ENCODE results near the gene BTBD18. TPM values are rescaled to one million over a fixed set of nuclear protein-coding genes. Genes with fewer than 3 reads are reported as not detected.

The BTBD18 gene
- total and polyA plus RNA-seq, 2 of the 13 experiments (the other 11 are each of a cell fraction or from before 2014, with no cell fraction given) = not detected

DNA sequence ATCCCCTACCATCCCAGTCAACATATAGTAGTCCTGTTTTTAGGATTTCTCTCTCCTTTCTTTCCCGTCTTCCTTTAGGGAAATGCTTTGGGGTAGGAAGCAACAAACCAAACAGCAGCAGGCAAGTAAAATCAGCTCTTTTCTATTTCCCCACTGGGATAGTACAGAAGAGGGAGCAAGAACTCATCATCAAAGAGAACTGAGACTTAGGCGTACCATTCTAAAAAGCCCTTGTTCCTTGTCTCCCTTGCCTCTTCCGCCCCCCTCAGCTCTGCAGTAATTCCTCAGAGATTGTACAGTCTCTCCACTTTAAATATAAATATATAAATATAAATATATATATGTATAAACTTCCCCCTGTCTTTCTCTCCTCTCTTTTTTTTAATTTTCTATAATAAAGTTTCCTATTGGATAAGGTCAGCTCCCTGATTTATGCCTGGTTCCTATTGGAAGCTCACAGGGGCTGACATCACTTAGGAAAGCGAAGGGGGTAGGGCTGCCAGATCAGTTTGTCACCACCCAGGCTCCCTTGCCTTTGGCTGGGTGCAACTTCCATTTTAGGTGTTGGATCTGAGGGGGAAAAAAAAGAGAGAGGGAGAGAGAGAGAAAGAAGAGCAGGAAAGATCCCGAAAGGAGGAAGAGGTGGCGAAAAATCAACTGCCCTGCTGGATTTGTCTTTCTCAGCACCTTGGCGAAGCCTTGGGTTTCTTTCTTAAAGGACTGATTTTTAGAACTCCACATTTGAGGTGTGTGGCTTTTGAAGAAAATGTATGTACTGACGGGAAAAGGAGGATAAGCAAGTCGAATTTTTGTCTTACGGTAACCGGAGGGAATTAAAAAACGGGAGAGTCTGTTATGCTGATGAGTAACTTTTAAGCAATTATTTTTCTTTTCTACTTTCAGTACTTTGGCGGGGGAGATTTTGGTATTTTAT is 9.9 kb upstream of the BTBD18 start, which contains the start of gene CTNND1 (continued):
- peak; percentile 42; the same call in 1 of the 2 replicates for TF ChIP-seq ELF4 (CRISPR knock-in tag; IDR thresholded peaks at IDR 0.05; ENCODE audit: borderline replicate concordance)
- no peak for TF ChIP-seq ATRX (CRISPR knock-in tag; IDR thresholded peaks at IDR 0.05; ENCODE audit: borderline replicate concordance)
- 0 out of 2 replicates have a peak, but pooled peaks have one; percentile 44 for TF ChIP-seq NR2C2 (CRISPR knock-in tag; IDR thresholded peaks at IDR 0.05; ENCODE audit: borderline replicate concordance)
- TF ChIP-seq SOX5 (CRISPR knock-in tag; IDR thresholded peaks at IDR 0.05; ENCODE audit: borderline replicate concordance) = peak; percentile 63; the same call in 1 of the 2 replicates
- 0 out of 2 replicates have a peak, but pooled peaks have one; percentile 40 for TF ChIP-seq FOXA3 (CRISPR knock-in tag; IDR thresholded peaks at IDR 0.05)
- peak; percentile 28; the same call in 1 of the 2 replicates for TF ChIP-seq MIER3 (CRISPR knock-in tag; IDR thresholded peaks at IDR 0.05; ENCODE audit: borderline replicate concordance)
- TF ChIP-seq NFYB (CRISPR knock-in tag; IDR thresholded peaks at IDR 0.05) = peak; percentile 90
- TF ChIP-seq, protein P1, sequence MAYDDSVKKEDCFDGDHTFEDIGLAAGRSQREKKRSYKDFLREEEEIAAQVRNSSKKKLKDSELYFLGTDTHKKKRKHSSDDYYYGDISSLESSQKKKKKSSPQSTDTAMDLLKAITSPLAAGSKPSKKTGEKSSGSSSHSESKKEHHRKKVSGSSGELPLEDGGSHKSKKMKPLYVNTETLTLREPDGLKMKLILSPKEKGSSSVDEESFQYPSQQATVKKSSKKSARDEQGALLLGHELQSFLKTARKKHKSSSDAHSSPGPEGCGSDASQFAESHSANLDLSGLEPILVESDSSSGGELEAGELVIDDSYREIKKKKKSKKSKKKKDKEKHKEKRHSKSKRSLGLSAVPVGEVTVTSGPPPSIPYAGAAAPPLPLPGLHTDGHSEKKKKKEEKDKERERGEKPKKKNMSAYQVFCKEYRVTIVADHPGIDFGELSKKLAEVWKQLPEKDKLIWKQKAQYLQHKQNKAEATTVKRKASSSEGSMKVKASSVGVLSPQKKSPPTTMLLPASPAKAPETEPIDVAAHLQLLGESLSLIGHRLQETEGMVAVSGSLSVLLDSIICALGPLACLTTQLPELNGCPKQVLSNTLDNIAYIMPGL (CRISPR knock-in tag; IDR thresholded peaks at IDR 0.05; ENCODE audit: borderline replicate concordance in 1 of 2, low read depth in 1 of 2) = peak; percentile 53 to 58; a peak in 3 of 4 replicates
- peak; percentile 43 for TF ChIP-seq PHF8 (CRISPR knock-in tag; IDR thresholded peaks at IDR 0.05)
- TF ChIP-seq ATF4 (CRISPR knock-in tag; IDR thresholded peaks at IDR 0.05) = peak in 1 of 2 experiments; percentile 44; a peak in 1 of 4 replicates
- 0 out of 2 replicates have a peak, but pooled peaks have one; percentile 9 for TF ChIP-seq HNF4G (IDR thresholded peaks at IDR 0.05; ENCODE audit: borderline replicate concordance, low read depth, low read length)
- no peak for TF ChIP-seq HNF4G (CRISPR knock-in tag; IDR thresholded peaks at IDR 0.05; ENCODE audit: borderline replicate concordance, low read depth)
- TF ChIP-seq ARHGAP35 (CRISPR knock-in tag; IDR thresholded peaks at IDR 0.05; ENCODE audit: borderline replicate concordance) = no peak
- TF ChIP-seq, protein P2, sequence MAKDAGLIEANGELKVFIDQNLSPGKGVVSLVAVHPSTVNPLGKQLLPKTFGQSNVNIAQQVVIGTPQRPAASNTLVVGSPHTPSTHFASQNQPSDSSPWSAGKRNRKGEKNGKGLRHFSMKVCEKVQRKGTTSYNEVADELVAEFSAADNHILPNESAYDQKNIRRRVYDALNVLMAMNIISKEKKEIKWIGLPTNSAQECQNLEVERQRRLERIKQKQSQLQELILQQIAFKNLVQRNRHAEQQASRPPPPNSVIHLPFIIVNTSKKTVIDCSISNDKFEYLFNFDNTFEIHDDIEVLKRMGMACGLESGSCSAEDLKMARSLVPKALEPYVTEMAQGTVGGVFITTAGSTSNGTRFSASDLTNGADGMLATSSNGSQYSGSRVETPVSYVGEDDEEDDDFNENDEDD (CRISPR knock-in tag; IDR thresholded peaks at IDR 0.05; ENCODE audit: borderline replicate concordance) = peak; percentile 48; the same call in 1 of the 2 replicates
- TF ChIP-seq ZNF577 (CRISPR knock-in tag; IDR thresholded peaks at IDR 0.05; ENCODE audit: borderline replicate concordance, low read depth) = no peak
- TF ChIP-seq, protein P3, sequence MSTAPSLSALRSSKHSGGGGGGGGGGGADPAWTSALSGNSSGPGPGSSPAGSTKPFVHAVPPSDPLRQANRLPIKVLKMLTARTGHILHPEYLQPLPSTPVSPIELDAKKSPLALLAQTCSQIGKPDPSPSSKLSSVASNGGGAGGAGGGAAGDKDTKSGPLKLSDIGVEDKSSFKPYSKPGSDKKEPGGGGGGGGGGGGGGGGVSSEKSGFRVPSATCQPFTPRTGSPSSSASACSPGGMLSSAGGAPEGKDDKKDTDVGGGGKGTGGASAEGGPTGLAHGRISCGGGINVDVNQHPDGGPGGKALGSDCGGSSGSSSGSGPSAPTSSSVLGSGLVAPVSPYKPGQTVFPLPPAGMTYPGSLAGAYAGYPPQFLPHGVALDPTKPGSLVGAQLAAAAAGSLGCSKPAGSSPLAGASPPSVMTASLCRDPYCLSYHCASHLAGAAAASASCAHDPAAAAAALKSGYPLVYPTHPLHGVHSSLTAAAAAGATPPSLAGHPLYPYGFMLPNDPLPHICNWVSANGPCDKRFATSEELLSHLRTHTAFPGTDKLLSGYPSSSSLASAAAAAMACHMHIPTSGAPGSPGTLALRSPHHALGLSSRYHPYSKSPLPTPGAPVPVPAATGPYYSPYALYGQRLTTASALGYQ (CRISPR knock-in tag; IDR thresholded peaks at IDR 0.05) = 0 out of 2 replicates have a peak, but pooled peaks have one; percentile 13
- peak; percentile 18; the same call in 1 of the 2 replicates for TF ChIP-seq RXRB (CRISPR knock-in tag; IDR thresholded peaks at IDR 0.05; ENCODE audit: borderline replicate concordance)
- TF ChIP-seq SALL1 (CRISPR knock-in tag; IDR thresholded peaks at IDR 0.05) = peak; percentile 59

Measured in HepG2 (cell line).